ENCODE measurements around the gene GDF7.
A peak's percentile ranks its signal among the peaks of the same experiment; 100 is the strongest.

Gene GDF7

GRCh38 chr2:20645761-20646160 is 21.2 kb upstream of the GDF7 start:
- no peak for DNase-seq

- no peak for DNase-seq
Measured at GRCh38 chr2:20646446-20646845, 20.5 kb upstream of the GDF7 start.

- DNase-seq = no peak
Measured at GRCh38 chr2:20647211-20647610, 19.7 kb upstream of the GDF7 start.

- DNase-seq = no peak
Measured at GRCh38 chr2:20647738-20648137, 19.2 kb upstream of the GDF7 start.

- DNase-seq = no peak
Measured at GRCh38 chr2:20648206-20648605, 18.7 kb upstream of the GDF7 start.

GRCh38 chr2:20648831-20649230 is 18.1 kb upstream of the GDF7 start:
- no peak for DNase-seq

- DNase-seq = no peak
Measured at GRCh38 chr2:20649576-20649975, 17.4 kb upstream of the GDF7 start.

GRCh38 chr2:20649976-20650375 is 17.0 kb upstream of the GDF7 start:
- no peak for DNase-seq

GRCh38 chr2:20650393-20650876 is 16.5 kb upstream of the GDF7 start:
- peak; percentile 23 for DNase-seq

- DNase-seq = peak; percentile 78
Measured at GRCh38 chr2:20650877-20651730, 15.8 kb upstream of the GDF7 start, which contains the start of gene HS1BP3. TSS of gene HS1BP3 (minus strand) at chr2:20651098. CDS start at chr2:20651063, 35 bp downstream.

GRCh38 chr2:20651731-20652099 is 15.2 kb upstream of the GDF7 start:
- no peak for DNase-seq

GRCh38 chr2:20652141-20652540 is 14.8 kb upstream of the GDF7 start:
- no peak for DNase-seq

- no peak for DNase-seq
Measured at GRCh38 chr2:20652673-20653575, 14.0 kb upstream of the GDF7 start.

GRCh38 chr2:20653695-20654534 is 13.0 kb upstream of the GDF7 start:
- no peak for DNase-seq

GRCh38 chr2:20654535-20654813 is 12.5 kb upstream of the GDF7 start:
- no peak for DNase-seq

GRCh38 chr2:20656561-20656960 is 10.4 kb upstream of the GDF7 start:
- no peak for DNase-seq

- no peak for DNase-seq
Measured at GRCh38 chr2:20657522-20658235, 9.3 kb upstream of the GDF7 start.

GRCh38 chr2:20660506-20661420 is 6.2 kb upstream of the GDF7 start:
- no peak for DNase-seq

- peak; percentile 72 for DNase-seq
Measured at GRCh38 chr2:20661421-20662307, 5.3 kb upstream of the GDF7 start.

Data from fibroblast of skin of scalp (primary cell).